ENCODE measurements around the gene FAM156B. TPM values are rescaled to one million over a fixed set of nuclear protein-coding genes. Genes with fewer than 3 reads are reported as not detected.
"Not testable (repeated sequence)": the region's sequence is repeated elsewhere in the genome, so short reads cannot be mapped to it uniquely, and the experiment has no call there.

The FAM156B gene
- total RNA-seq, 1 experiment from 2014 or later: 11.2 TPM

- H3K4me2 ChIP-seq (ENCODE audit: insufficient read depth, insufficient read length, low read length); H4K91ac ChIP-seq (ENCODE audit: insufficient read length, low read depth, low read length); H2AFZ ChIP-seq (ENCODE audit: low read length); H3K23me2 ChIP-seq (ENCODE audit: insufficient read length, low read depth, low read length, poor library complexity, severe bottlenecking); H3K27me3 ChIP-seq (ENCODE audit: insufficient read depth, low read length); H3K27ac ChIP-seq (ENCODE audit: insufficient read length, low read depth, low read length); H3K36me3 Mint-ChIP-seq (ENCODE audit: insufficient read depth in 1 of 3, low read depth in 3 of 3); H3K4me3 Mint-ChIP-seq; H4K5ac ChIP-seq (ENCODE audit: insufficient read length, low read depth, low read length); H3K4me1 ChIP-seq (ENCODE audit: insufficient read depth, low read length); H3K27ac Mint-ChIP-seq; H3K18ac ChIP-seq (ENCODE audit: insufficient read length, low read depth, low read length); H3K56ac ChIP-seq (ENCODE audit: insufficient read length, low read depth, low read length); H2BK120ac ChIP-seq (ENCODE audit: low read depth, low read length, poor library complexity, severe bottlenecking); H2AK5ac ChIP-seq (ENCODE audit: insufficient read length, low read length); H3K9ac ChIP-seq (ENCODE audit: extremely low read depth, insufficient read length, low read length); H3K79me1 ChIP-seq (ENCODE audit: insufficient read depth, low read depth, low read length, poor library complexity, severe bottlenecking); H2BK20ac ChIP-seq (ENCODE audit: low read depth, low read length, poor library complexity, severe bottlenecking); H4K8ac ChIP-seq (replicated peaks; ENCODE audit: insufficient read length, low read depth, low read length); H2BK15ac ChIP-seq (ENCODE audit: low read depth, low read length); H3K9me3 ChIP-seq (ENCODE audit: control insufficient read depth, low read depth, low read length); H3K23ac ChIP-seq (ENCODE audit: insufficient read length, low read depth, low read length); DNase-seq; H2BK5ac ChIP-seq (ENCODE audit: insufficient read length, low read length); H3K9me3 Mint-ChIP-seq; H2BK12ac ChIP-seq (ENCODE audit: insufficient read length, low read depth, low read length); H3T11ph ChIP-seq (ENCODE audit: low read length); H3K4ac ChIP-seq (ENCODE audit: low read depth, low read length); H3K79me2 ChIP-seq (ENCODE audit: insufficient read depth, low read length); H3K4me1 Mint-ChIP-seq; H3K14ac ChIP-seq (ENCODE audit: insufficient read depth, low read length); H3K27me3 Mint-ChIP-seq (ENCODE audit: low read depth); H4K20me1 ChIP-seq (ENCODE audit: control insufficient read depth, insufficient read depth, insufficient read length): not testable (repeated sequence)
- no CpG with 5 or more reads among the region's 17 CpGs for WGBS (ENCODE audit: extremely low coverage, insufficient read length, low lambda C conversion rate)
These were observed 10.0 kb downstream of the FAM156B start for GRCh38 chrX:52907137-52907536.

- not testable (repeated sequence) for H3K79me1 ChIP-seq (ENCODE audit: insufficient read depth, low read depth, low read length, poor library complexity, severe bottlenecking); H4K20me1 ChIP-seq (ENCODE audit: control insufficient read depth, insufficient read depth, insufficient read length); H3K79me2 ChIP-seq (ENCODE audit: insufficient read depth, low read length); H3K4me1 ChIP-seq (ENCODE audit: insufficient read depth, low read length); H3K23me2 ChIP-seq (ENCODE audit: insufficient read length, low read depth, low read length, poor library complexity, severe bottlenecking); H2BK120ac ChIP-seq (ENCODE audit: low read depth, low read length, poor library complexity, severe bottlenecking); H2BK15ac ChIP-seq (ENCODE audit: low read depth, low read length); H2AK5ac ChIP-seq (ENCODE audit: insufficient read length, low read length); H3K27ac Mint-ChIP-seq; H3K4me1 Mint-ChIP-seq; H3K9ac ChIP-seq (ENCODE audit: extremely low read depth, insufficient read length, low read length); H3K27ac ChIP-seq (ENCODE audit: insufficient read length, low read depth, low read length); H3K14ac ChIP-seq (ENCODE audit: insufficient read depth, low read length); H2BK20ac ChIP-seq (ENCODE audit: low read depth, low read length, poor library complexity, severe bottlenecking); H2AFZ ChIP-seq (ENCODE audit: low read length); H2BK12ac ChIP-seq (ENCODE audit: insufficient read length, low read depth, low read length); DNase-seq; H3K18ac ChIP-seq (ENCODE audit: insufficient read length, low read depth, low read length); H3K4me2 ChIP-seq (ENCODE audit: insufficient read depth, insufficient read length, low read length); H2BK5ac ChIP-seq (ENCODE audit: insufficient read length, low read length); H3K9me3 Mint-ChIP-seq; H4K8ac ChIP-seq (replicated peaks; ENCODE audit: insufficient read length, low read depth, low read length); H3K23ac ChIP-seq (ENCODE audit: insufficient read length, low read depth, low read length); H3K27me3 ChIP-seq (ENCODE audit: insufficient read depth, low read length); H3K56ac ChIP-seq (ENCODE audit: insufficient read length, low read depth, low read length); H3K4ac ChIP-seq (ENCODE audit: low read depth, low read length); H3K36me3 Mint-ChIP-seq (ENCODE audit: insufficient read depth in 1 of 3, low read depth in 3 of 3); H3K4me3 Mint-ChIP-seq; H3K9me3 ChIP-seq (ENCODE audit: control insufficient read depth, low read depth, low read length); H3T11ph ChIP-seq (ENCODE audit: low read length); H4K5ac ChIP-seq (ENCODE audit: insufficient read length, low read depth, low read length); H3K27me3 Mint-ChIP-seq (ENCODE audit: low read depth); H4K91ac ChIP-seq (ENCODE audit: insufficient read length, low read depth, low read length)
- WGBS (ENCODE audit: extremely low coverage, insufficient read length, low lambda C conversion rate): no CpG with 5 or more reads among the region's 17 CpGs
These were observed 10.8 kb downstream of the FAM156B start for GRCh38 chrX:52907900-52908299.

Data from H9 (cell line).